Upper lobe of right lung (tissue), 1 donor: Measurements from ENCODE around the gene CRHR2. TPM values are rescaled to one million over a fixed set of nuclear protein-coding genes. Genes with fewer than 3 reads are reported as not detected.

Experiments
- ATAC-seq: fragments of 200-7000 bp; cut with Tn5 transposase; one replicate; pipeline ENCODE4 v1.9.1; 2020; ENCODE audit warnings: mild to moderate bottlenecking, moderate library complexity
- DNase-seq: peaks from one replicate; pipeline ENCODE4 v3.0.0-alpha.2; 2020
- H3K27ac ChIP-seq: fragments of 200-600 bp; one replicate; pipeline ENCODE4 v1.8.0; 2022
- H3K27me3 ChIP-seq: fragments of 200-600 bp; one replicate; pipeline ENCODE4 v1.8.0; 2022; ENCODE audit warnings: mild to moderate bottlenecking
- H3K36me3 ChIP-seq: fragments of 200-600 bp; one replicate; pipeline ENCODE4 v1.8.0; 2022
- H3K4me1 ChIP-seq: fragments of 200-600 bp; one replicate; pipeline ENCODE4 v1.8.0; 2022
- H3K4me3 ChIP-seq: fragments of 200-600 bp; one replicate; pipeline ENCODE4 v1.8.0; 2022; ENCODE audit warnings: mild to moderate bottlenecking
- H3K9me3 ChIP-seq: fragments of 200-600 bp; one replicate; pipeline ENCODE4 v1.8.0; 2022
- intact Hi-C: fragments of 100-400 bp; cut with DNase I; formaldehyde crosslinking; loops from one replicate; pipeline ENCODE4 v1.11.0; 2022
- total RNA-seq: library from RNA; stranded (reverse); fragmentation: NEBNext Ultra II Directional; extraction: Animal tissue kit (Norgen Biotek cat#: 25700); gene quantifications from one replicate; pipeline ENCODE4 v1.2.1, GENCODE V29; 2021
- TF ChIP-seq, protein P1 (sequence below): fragments of 200-600 bp; IDR thresholded peaks from one replicate; pipeline ENCODE4 v1.8.0; 2022; ENCODE audit warnings: antibody characterized with exemption
- donor health status: DM: no; HTN: yes; CAD: no; lungs with severe emphysema.

CRHR2 gene
- total RNA-seq, 1 donor from 2014 or later, result not detected

- Histone ChIP-seq H3K36me3 (no peaks in the 10 kb centered on the region), H3K27me3 (no peaks in the 10 kb centered on the region), H3K4me1 (no peaks in the 10 kb centered on the region), H3K9me3 (no peaks in the 10 kb centered on the region), H3K27ac (no peak overlapping the region), H3K4me3 (no peak overlapping the region)
- intact Hi-C loops, result no loop called here
- DNase-seq (no peak), ATAC-seq (no peak)
- TF ChIP-seq, protein P1, sequence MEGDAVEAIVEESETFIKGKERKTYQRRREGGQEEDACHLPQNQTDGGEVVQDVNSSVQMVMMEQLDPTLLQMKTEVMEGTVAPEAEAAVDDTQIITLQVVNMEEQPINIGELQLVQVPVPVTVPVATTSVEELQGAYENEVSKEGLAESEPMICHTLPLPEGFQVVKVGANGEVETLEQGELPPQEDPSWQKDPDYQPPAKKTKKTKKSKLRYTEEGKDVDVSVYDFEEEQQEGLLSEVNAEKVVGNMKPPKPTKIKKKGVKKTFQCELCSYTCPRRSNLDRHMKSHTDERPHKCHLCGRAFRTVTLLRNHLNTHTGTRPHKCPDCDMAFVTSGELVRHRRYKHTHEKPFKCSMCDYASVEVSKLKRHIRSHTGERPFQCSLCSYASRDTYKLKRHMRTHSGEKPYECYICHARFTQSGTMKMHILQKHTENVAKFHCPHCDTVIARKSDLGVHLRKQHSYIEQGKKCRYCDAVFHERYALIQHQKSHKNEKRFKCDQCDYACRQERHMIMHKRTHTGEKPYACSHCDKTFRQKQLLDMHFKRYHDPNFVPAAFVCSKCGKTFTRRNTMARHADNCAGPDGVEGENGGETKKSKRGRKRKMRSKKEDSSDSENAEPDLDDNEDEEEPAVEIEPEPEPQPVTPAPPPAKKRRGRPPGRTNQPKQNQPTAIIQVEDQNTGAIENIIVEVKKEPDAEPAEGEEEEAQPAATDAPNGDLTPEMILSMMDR, result no peak
These were observed 24.7 kb upstream of the CRHR2 start for GRCh38 chr7:30706908-30707307.

- H3K27ac ChIP-seq, result no peak overlapping the region
- no peak for ATAC-seq
- TF ChIP-seq, protein P1, result no peak
These were observed 24.1 kb upstream of the CRHR2 start for GRCh38 chr7:30706316-30706715.

DNA sequence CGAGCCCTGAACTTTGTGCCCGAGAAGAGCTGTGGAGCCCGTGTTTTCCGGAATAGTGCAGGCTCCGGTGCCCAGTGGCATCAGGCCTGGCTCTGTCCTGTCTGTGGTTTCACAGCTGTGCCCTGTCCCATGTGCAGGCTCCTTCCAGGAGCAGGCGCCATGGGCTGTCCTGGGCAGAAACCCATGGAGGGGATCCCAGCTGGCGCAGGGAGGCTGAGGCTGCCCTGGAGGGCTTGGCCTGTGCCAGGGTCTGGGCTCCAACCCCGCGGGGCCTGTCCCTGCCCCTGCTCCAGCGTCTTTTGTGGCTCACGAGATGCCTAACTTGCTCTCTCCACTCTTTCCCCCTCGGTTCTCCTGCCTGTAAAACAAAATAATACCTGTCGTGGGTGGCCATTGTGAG is 23.3 kb upstream of the CRHR2 start:
- ATAC-seq (no peak), DNase-seq (no peak)
- H3K27me3 ChIP-seq, result no peaks in the 10 kb centered on the region
- no peak overlapping the region for H3K4me3 ChIP-seq
- no peak overlapping the region for H3K27ac ChIP-seq
- no peaks in the 10 kb centered on the region for H3K36me3 ChIP-seq
- TF ChIP-seq, protein P1, result no peak
- no peaks in the 10 kb centered on the region for H3K9me3 ChIP-seq
- no peaks in the 10 kb centered on the region for H3K4me1 ChIP-seq
- intact Hi-C loops, result no loop called here

More at GRCh38 chr7:30706316-30706715, 24.1 kb upstream of the CRHR2 start:
- H3K36me3 ChIP-seq, result no peaks in the 10 kb centered on the region
- no peak overlapping the region for H3K4me3 ChIP-seq
- no peaks in the 10 kb centered on the region for H3K4me1 ChIP-seq
- DNase-seq, result no peak
- no peaks in the 10 kb centered on the region for H3K27me3 ChIP-seq
- intact Hi-C loops, result no loop called here
- H3K9me3 ChIP-seq, result no peaks in the 10 kb centered on the region

GRCh38 chr7:30705008-30705407 is 22.8 kb upstream of the CRHR2 start:
- TF ChIP-seq, protein P1, result no peak
- Histone ChIP-seq H3K27ac (no peak overlapping the region), H3K27me3 (no peaks in the 10 kb centered on the region), H3K9me3 (no peaks in the 10 kb centered on the region), H3K4me1 (no peaks in the 10 kb centered on the region), H3K4me3 (no peak overlapping the region), H3K36me3 (no peaks in the 10 kb centered on the region)
- intact Hi-C loops, result no loop called here
- DNase-seq (no peak), ATAC-seq (no peak)

DNA sequence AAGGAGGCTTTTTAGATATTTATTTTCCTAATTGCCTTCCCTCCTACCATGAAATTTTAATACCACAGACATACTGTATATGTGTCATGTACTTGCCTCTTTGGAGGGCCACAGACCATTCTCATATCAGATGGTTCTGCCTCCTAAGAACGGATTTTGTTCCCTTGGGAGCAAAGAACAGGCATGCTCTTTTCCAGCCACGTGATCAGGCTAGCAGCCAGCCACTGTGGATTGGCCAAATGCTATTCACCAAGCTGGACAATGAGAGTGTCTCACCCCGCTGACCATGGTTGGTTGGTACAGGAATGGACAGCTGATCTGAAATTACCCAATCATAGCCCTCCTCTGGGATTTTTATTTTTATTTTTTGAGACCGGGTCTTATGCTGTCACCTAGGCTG is 21.5 kb upstream of the CRHR2 start:
- intact Hi-C loops, result no loop called here
- Histone ChIP-seq H3K27ac (no peak overlapping the region), H3K4me1 (no peaks in the 10 kb centered on the region), H3K9me3 (no peaks in the 10 kb centered on the region), H3K36me3 (no peaks in the 10 kb centered on the region), H3K4me3 (no peak overlapping the region), H3K27me3 (no peaks in the 10 kb centered on the region)
- no peak for DNase-seq
- no peak for ATAC-seq
- TF ChIP-seq, protein P1, result no peak

DNA sequence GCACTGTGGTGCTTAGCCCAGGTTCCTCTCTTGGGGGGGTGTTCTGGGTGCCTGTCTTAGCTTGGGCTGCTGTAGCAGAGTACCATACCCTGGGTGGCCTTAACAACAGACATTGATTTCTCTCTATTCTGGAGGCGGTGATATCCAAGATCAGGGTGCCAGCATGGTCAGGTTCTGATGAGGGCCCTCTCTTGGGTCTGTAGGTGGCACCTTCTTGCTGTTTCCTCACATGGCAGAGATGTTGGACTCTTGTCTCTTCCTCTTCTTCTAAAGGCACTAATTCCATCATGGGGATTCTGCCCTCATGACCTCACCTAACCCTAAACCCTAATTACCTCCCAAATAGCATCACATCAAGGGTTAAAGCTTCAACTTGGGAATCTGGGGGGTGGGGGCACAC is 19.9 kb upstream of the CRHR2 start:
- DNase-seq, result no peak
- H3K36me3 ChIP-seq, result no peaks in the 10 kb centered on the region
- intact Hi-C loops, result no loop called here
- TF ChIP-seq, protein P1, result peak; percentile 18
- no peak for ATAC-seq
- H3K27ac ChIP-seq, result no peak overlapping the region
- H3K9me3 ChIP-seq, result no peaks in the 10 kb centered on the region
- H3K4me1 ChIP-seq, result peaks cover 3% of the 10 kb centered on the region
- no peak overlapping the region for H3K4me3 ChIP-seq
- no peaks in the 10 kb centered on the region for H3K27me3 ChIP-seq
